ENCODE measurements around the gene GAL3ST3.
"Not testable (repeated sequence)": the region's sequence is repeated elsewhere in the genome, so short reads cannot be mapped to it uniquely, and the experiment has no call there.

Gene GAL3ST3

DNA sequence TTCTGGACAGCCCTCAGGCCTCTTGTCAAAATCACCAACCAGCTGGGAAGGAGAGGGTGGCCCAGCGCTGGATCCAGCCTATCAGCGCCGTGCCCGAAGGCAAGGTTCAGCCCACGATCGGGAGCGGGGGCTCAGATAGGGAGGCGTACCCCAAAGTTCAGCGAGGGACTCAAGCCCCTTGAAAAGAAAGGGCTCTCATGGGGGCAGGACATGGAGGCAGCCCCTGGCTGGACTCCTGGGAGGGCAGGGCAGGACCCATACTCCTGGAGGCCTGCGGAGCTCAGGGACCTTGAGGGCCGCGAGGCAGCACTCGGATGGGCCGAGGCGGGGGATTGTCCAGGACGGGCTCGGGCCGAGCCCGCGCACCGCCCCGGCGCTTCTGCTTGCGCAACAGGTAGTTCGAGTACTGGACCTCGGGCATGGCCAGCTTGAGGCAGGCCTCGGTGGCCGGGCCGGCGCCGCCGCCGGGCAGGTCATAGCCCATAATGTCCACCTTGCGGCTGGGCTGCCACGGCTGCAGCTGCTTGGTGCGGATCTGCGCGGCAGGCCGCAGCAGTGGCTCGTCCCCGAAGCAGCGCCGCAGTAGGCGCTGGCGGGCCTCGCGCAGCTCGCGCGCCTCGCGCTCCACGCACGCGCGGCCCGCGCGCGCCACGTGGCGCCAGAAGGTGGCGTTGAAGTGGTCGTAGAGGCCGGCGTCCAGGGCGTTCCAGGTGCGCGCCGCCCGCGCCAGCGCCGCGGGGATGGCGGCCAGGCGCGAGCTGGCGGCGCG lies 6.5 kb downstream of the GAL3ST3 start:
- no peak for DNase-seq

DNA sequence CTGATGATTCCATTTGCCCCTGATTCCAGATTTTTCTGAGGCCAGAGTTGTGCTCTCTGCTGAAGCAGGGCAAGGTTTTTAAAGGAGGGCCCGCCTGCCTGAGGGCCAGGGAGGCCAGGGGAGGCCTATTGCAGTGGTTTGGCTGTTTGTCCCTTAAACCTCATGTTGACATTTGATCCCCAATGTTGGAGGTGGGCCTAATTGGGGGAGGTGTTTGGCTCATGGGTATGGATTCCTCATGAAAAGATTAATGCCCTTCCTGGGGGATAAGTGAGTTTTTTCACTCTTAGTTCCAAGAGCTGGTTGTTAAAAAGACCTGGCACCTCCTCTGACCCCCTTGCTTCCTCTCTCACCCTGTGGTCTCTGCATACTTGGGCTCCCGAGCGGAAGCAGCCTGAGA lies 9.2 kb downstream of the GAL3ST3 start:
- DNase-seq, result no peak

DNA sequence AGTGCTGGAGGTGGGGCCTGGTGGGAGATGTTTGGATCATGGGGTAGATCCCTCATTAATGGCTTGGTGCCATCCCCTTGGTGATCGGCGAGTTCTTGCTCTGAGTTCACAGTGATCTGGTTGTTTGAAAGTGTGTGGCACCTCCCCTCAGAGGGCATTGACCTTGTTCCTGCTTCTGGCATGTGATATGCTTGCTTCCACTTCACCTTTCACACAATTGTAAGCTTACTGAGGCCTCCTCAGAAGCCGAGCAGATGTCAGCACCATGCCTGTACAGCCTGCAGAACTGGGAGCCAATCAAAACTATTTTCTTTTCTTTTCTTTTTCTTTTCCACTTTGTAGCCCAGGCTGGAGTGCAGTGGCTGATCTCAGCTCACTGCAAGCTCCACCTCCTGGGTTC lies 11.6 kb downstream of the GAL3ST3 start:
- no peak for DNase-seq

DNA sequence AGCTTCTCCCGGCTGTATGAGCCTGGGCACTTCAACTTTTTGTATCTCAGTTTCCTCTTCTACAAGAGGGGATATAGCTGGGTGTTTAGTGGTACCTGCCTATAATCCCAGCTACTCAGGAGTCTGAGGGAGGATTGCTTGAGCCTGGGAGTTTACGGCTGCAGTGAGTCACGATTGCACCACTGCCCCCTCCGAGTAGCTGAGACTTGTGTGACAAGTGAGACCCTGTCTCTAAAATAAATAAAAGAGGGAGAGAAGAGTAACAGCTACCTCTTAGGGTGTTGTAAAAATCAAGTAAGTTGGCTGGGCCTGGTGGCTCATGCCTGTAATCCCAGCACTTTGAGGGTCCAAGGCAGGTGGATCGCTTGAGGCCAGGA lies 12.6 kb downstream of the GAL3ST3 start:
- no peak for DNase-seq

DNA sequence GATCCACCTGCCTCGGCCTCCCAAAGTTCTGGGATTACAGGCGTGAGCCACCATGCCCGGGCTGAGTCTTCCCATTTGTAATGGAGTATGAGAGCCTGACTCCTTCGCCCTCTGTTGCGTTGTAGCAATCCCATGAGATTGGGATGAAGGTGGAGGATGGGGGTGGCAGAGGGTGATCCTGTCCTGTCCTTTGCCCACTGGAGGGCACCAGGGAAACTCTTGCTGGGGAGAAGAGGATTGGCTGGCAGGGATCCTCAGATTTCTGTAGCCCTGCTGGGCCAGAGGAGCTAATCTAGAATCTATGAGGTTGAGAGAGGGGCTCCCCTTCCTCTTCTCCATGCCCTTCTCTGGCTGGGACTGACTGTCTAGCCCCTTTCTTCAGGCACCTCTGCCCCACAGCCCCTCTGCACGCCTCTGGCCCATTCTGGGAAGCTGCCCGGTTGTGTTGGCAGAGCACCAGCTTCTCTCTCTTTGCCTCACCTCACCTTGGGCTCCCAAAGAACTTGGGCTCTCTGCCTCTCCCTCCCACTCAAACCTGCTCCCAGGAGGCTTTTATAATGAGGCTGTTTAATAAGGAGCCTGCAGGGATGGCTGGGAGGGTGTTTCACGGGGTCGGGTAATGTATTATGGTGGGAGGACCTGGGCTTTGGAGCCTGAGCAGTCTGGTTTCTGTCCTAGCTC lies 13.2 kb downstream of the GAL3ST3 start:
- no peak for DNase-seq

DNA sequence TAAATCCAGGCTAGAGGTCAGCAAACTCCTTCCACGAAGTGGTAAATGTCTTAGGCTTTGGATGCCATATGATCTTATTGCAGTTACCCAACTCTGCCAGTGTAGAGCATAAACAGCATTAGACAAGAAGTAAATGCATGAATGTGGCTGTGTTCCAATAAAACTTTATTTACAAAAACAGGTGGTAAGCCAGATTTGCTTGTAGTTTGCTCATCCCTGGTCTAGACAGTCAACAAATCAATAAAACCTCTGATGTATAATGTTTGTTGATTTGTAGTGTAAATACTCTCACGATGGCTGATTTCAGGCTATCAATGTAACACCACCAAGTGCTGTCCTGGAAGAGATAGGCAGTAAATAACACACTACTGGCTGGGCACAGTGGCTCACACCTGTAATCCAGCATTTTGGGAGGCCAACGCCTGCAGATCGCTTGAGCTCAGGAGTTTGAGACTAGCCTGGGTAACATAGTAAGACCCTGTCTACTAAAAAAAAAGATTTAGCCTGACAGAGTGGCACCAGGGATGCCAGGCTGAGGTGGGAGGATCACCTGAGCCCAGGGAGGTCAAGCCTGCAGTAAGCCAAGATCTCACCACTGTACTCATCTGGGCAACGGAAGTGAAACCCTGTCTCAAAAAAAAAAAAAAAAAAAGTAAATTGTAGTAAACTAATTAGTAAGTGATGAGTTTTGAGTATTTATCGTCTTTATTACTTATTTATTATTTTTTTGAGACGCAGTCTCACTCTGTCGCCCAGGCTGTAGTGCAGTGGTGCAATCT lies 15.8 kb downstream of the GAL3ST3 start:
- no peak for DNase-seq

DNA sequence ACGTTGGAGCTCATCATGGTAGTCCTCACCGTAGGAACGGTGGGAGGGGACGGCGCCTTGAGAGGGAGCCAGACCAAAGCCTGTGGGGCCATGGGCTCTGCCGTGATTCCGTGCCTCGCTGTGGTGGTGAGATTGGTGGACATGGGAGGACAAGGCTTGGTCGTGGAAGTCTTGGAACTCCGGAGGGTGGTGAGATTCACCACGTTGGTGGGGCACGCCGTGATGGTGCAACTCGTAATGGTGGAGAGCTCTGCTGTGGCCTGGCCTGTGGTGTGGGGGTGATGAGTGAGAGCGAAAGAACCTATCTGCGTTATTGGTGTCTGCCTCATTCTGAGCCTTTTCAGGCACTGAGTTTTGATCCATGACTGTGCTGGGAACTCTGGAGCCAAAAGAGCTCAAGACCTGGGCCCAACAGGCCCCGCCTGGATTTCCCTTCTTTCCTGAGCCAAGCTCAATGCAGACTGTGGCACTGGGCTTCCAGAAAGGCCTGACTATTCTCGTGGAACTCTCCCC lies 22.9 kb downstream of the GAL3ST3 start, which contains the start of gene CATSPER1:
Gene CATSPER1 (minus strand): TSS at position 463 of the 513 bp plus-strand sequence. CDS start 100 bp downstream, at position 363.
- DNase-seq, result no peak

DNA sequence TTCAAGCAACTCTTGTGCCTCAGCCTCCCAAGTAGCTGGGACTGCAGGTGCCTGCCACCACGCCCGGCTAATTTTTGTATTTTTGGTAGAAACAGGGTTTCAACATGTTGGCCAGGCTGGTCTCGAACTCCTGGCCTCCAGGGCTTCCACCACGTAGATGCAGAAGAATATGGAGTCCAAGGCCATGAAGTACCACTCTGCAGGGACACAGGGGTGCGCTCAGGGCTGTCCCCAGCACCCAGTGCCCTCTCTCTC lies 25.8 kb downstream of the GAL3ST3 start:
- not testable (repeated sequence) for DNase-seq

DNA sequence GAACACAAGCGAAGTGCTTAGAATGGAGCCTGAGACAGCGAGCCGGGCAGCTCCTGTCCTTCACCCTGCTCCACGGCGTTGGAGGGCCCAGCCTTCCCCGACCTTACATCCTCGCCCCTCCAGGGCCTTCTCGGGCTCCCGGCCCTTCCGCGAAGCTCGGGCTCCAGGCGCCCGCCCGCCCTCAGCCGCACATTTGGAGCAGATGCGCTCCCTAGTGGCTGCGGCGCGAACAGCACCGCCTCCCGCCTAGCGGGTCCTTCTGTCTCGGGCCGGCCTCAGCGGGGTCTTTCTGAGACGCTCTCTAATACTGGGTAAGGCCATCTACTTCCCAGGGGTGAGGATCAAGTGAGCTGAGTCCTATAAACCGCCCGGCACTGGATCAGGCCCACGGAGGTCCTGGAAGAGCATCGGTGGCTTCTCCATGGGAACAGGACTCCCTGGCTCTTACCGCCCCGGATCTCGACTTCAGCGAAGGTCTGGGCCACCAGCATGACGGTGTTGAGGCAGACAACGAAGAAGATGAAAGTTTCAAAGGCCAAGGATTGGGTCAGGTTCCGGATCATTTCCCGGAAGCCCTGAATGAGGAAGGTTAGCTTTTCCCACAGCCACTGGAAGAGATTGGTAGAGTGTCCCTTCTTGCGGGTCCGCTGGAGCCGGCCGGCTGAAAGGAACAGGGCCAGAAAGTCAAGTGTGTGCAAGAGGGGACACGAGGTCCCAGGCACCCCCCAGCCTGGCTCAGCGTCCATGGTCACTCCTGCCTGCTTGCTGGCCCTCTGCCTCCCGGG lies 26.4 kb downstream of the GAL3ST3 start:
- no peak for DNase-seq

DNA sequence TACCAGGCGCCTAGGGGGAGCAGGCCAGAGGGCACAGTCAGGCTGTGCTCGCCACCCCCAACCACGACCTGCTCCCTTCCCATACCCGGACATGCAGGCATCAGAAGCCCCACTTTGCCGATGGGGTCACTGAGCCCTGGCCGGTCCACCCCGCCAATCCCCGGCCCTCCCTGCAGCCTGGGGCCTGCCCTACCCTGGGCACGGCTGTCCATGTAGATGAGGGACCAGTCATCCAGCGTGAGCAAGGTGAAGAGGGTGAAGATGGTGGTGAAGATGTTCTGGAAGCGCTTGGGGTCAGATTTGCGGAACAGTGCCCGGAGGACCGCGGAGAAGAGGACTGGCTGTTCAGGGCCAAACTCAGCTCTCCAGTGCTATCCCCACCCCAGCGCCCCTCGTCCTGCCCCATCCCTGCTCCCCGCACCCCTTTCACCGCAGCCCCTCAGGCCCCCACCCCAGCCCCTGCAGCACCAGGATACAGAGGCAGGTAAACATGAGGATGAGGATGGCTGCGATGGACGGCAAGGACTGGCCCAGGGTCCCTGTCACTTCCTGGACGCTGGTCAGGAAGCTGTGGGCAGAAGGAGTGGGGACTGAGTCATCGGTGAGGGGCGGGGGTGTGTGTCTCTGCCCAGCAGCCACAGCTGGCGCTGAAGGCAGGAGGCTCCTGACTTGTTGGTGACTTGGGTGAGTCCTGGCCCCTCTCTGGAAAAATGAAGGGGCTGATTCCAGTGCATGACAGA lies 28.2 kb downstream of the GAL3ST3 start:
- no peak for DNase-seq

DNA sequence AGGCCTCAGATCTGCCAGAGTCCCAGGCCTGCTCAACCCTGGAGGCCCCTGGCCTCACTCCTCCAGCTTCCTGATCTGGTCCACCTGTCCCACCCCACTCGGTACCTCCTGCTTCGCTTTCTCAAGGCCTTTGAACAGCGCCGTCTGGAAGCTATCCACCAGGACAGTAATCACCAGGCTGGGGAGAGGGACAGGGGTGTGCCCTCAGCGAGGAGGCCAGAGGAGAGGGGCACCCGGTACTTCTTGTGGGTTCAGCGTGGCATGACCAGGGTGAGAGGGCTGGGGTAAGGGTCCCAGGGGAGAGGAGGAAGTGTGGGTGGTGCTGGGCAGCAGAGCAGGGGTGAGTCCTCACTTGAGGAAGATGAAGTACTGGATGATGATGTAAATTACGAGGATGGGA lies 28.7 kb downstream of the GAL3ST3 start:
- no peak for DNase-seq

DNA sequence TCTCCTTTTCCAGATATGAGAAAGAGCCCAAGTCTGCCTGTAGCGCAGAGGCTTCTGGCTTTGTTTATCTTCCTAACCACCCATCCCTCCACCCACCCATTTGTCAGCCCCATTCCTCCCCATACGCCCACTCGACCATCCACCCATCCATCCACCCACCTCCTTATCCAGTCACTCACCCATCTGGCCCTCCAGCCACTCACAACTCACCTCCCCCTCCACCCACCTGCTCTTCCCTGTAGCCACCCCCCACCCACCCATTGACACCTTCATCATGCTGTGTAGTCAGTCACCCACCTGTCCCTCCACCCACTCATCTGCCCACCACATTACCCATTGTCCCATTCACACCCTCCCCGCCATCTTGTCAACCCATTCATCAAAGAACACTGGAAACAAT lies 31.6 kb downstream of the GAL3ST3 start:
- DNase-seq, result no peak

DNA sequence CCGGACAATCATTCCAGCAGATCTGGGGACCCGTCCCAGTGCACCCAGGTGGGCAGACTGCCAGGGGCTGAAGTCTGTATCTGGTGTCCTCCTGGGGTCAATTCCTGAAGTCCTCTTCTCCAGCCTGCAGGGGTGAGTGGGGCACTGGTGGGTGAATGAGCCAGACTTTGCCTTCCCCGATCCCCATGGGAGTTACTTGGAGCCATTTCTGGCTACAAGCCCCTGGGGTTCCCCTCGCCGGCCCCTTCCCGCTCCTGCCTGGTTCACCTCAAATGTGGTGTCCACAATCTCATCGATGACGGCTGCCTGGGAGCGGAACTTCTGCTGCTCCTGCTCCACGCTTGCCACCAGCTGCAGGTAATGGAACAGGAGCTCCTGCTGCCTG lies 32.2 kb downstream of the GAL3ST3 start:
- no peak for DNase-seq

DNA sequence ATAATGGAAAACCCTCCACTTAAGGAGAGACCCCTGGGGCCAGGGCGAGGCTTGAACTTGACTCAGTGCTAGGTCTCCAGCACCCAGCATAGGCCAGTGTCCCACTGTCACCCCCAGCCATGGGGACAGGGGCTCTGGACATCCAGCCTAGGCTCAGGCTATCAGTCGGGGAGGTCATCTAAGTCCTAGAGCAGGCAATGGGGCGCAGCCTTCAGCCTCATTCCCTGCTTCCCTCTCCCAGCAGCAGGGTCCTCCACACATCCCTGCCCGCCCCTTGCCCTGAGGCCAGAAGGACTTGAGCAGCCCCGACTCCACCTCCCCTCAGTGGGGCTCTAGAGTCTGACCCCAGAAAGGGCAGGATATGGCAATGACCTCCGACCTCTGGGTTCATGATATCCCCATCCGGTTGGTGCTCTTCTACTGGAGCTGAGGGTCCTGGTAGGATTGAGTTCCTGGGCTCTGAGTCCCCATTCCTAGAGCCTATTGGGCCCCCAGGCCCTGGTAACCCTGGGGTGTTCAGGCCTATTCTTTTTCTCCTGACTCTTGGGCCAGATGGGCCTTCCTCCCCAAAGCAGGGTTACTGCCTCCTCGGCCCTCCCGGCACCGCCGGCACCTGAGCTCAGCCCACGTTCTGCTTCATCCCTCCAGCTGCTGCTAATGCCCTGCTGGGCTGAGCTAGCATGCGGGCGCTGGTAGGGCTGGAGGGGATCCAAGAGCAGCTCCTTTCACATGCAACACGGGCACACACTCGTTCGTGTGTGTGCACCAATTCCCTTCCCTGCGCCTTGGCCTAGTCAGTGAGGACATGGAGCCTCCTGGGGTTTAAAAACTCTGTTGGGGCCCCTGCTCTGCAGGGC lies 32.8 kb downstream of the GAL3ST3 start:
- DNase-seq, result no peak

DNA sequence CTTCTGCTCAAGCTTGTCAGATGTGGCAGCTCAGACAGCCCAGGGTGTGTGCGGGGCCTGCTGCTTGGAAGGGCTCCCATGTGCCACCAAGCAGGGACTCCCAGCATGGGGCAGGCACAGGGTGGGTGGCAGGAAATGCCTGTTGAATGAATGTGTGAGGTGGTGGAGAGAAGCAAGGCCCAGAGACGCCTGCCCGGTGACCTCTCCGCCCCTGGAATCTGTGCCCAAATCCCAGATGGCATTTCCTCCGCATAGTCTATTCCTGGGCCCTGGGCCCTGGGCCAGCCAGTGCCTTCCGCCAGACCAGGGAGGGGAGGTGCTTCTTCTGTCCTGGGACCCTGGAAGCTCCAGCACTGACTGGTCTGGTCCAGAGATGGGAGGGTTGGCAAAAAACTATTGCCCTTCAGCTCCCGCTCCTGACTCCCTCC lies 33.5 kb downstream of the GAL3ST3 start:
- no peak for DNase-seq

DNA sequence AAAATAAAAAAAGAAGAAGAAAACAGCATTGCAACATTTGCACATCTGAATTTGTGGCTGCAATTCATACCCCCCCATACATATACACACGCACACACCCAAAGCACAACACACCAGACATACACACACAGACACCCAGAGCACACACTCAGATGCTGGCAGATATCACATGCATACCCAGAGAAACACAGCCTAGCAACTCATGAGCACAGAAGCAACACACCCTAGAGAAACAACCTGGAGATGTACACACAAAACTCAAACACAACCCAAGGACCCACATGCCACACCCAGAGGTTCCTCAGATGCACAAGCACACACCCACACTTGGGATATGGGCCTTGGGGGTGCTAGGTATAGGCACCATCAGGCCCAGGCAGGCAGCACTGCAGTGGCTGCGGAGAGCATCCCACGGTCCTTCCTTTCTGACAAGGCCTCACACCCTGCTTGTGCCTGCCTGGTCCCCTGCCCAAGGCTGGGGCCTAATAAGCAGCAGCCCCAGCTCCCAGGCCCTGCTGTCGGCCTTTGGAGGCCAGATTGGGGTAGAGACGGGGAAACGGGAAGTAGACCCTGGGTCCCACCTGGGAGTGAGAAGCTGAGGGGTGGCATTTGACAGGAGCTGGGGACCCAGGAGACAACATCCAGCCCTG lies 34.0 kb downstream of the GAL3ST3 start:
- no peak for DNase-seq

DNA sequence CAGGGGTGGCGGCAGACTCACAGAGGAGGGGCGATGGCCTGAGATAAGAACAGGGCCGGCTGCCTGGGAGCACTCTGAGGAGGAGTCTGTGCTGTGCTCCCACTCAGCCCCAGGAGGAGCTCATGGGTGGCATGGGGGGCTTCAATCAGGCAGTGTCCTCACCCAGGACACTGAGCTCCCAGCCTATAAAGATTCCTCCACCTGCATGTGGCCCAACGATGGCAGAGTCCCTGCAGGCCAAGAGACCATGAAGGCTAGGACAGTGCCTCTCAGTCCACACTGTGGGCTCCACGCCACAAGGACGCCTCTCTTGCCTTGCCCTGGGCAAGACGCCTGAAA lies 35.2 kb downstream of the GAL3ST3 start:
- DNase-seq, result no peak

DNA sequence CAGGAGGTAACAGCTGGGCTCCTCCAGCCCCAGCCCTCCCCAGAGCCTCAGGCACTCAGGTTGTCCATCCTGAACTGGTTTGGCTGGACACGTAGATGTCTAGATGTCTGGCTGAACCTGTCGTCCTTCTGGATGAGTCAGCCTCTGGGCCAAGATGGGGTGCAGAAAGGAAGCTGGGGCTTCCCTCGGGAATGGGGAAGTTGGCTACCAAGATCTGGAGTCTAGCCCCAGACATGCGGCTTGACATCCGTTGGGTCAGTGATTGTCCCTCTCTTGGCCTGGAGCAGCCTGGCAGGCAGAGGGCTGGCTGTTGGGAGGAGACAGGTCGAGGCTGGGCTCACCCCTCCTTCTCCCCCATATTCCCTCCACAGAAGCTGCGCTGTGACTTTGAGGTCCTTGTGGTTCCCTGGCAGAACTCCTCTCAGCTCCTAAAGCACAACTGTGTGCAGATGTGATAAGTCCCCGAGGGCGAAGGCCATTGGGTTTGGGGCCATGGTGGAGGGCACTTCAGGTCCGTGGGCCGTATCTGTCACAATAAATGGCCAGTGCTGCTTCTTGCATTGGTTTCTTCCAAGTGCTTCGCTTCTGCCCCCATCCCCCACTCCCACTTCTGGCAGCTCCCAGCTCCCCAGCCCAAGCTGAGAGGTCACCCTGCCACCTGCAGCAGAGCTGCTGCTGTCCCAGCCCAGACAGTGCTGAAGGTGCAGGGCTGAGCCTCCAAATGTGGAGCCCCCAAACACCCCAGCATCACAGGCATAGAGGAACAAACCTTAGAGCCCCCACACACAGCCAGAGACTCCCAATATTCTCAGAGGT lies 35.8 kb downstream of the GAL3ST3 start:
- DNase-seq, result no peak

DNA sequence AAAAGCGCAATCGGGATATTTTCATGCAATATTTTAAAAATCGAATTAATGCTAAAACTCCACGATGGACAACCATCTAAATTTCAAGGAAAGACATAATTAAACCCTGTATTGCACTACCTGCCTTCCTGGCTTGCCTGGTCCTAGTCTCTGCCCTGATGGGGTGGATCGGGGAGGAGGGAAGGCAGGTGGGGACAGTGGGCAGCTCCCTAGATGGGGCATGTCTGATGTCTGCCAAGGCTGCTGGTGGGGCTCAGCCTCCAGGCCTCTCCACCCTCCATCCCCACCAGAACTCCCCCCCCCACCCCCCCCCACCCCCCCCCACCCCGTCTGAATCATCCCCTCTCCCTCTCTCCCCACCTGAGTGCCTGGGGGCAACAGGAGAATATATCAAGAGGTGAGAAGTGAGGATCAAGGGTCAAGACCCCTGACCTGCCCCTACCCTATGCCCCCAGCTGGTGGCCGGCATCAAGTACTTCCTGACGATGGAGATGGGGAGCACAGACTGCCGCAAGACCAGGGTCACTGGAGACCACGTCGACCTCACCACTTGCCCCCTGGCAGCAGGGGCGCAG lies 36.5 kb downstream of the GAL3ST3 start:
- no peak for DNase-seq

Measured in GF-D8 (cell line).